Fibroblast of lung (primary cell): ENCODE measurements around the gene ZFYVE1.

ENCODE experiments used
- EZH2 ChIP-seq: IDR thresholded peaks from 2 replicates; pipeline ENCODE4 v1.5.1; 2012; ENCODE audit warnings: low read length, control low read depth, mild to moderate bottlenecking; ENCODE audit errors: missing control alignments
- TF ChIP-seq, protein P1 (sequence below), 2 donors: IDR thresholded peaks in 1 of 2; conservative IDR thresholded peaks in 1 of 2; 1 replicate in 1 of 2; 2 replicates in 1 of 2; pipeline ENCODE4 v1.5.1; 2011 to 2012; ENCODE audit warnings: low read length in 2 of 2, control low read depth in 1 of 2, inconsistent platforms in 1 of 2, low read depth in 1 of 2, mild to moderate bottlenecking in 1 of 2

DNA sequence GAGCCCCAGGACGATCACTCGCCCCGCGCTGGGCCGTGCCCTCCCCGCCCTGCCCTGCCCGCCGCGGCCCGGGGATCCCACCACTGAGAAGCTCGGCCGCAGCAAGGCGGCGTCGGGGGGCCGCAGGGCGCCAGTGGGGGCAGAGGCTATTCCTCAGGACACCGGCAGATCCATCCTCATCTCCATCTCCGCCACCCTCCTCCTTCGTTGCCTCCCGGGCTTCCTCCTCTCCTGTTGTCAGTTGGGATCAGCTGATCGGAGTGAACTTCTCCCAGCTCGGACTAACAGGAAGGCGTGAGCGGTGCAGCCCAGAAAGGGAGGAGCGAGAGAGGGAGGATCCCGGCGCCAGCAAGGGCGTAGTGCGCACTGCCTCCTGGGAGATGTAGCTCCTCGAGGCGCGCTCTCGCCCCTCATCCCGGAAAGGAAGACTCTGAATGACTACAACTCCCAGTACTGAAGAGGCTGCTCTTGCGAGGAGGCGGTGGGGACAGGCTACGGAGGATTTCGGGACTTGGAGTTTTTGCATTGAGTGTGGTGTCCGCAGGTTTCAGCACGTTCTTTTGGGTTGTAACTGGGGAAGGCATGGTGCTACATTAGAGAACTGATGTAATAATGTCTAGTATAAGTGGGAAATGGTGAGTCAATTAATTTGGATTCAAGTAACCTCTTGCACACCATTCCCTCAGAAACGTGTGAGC lies at the start of gene ZFYVE1:
- TF ChIP-seq, protein P1, sequence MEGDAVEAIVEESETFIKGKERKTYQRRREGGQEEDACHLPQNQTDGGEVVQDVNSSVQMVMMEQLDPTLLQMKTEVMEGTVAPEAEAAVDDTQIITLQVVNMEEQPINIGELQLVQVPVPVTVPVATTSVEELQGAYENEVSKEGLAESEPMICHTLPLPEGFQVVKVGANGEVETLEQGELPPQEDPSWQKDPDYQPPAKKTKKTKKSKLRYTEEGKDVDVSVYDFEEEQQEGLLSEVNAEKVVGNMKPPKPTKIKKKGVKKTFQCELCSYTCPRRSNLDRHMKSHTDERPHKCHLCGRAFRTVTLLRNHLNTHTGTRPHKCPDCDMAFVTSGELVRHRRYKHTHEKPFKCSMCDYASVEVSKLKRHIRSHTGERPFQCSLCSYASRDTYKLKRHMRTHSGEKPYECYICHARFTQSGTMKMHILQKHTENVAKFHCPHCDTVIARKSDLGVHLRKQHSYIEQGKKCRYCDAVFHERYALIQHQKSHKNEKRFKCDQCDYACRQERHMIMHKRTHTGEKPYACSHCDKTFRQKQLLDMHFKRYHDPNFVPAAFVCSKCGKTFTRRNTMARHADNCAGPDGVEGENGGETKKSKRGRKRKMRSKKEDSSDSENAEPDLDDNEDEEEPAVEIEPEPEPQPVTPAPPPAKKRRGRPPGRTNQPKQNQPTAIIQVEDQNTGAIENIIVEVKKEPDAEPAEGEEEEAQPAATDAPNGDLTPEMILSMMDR (conservative IDR thresholded peaks at IDR 0.05 in 1 of 2, IDR thresholded peaks at IDR 0.05 in 1 of 2; ENCODE audit: low read depth in 1 of 2, low read length in 2 of 2), result no peak
- no peak for TF ChIP-seq EZH2
